SU-DHL-6 (cell line): ENCODE measurements around the gene EPB41L4B.

Experiments
- H2AFZ ChIP-seq: fragments of 200-600 bp; sonication (generic); 2 replicates; pipeline ENCODE4 v1.6.1; 2014; ENCODE audit warnings: low read depth, mild to moderate bottlenecking, moderate library complexity, mixed read lengths, antibody characterized with exemption, low read length; ENCODE audit not compliant: severe bottlenecking
- H3F3A ChIP-seq: fragments of 200-600 bp; shearing (Covaris generic); 2 replicates; pipeline ENCODE4 v1.6.0; 2016; ENCODE audit warnings: antibody characterized with exemption, mild to moderate bottlenecking; ENCODE audit not compliant: insufficient read depth
- H3K27ac ChIP-seq: fragments of 200-600 bp; sonication (generic); 2 replicates; pipeline ENCODE4 v1.5.1; 2016; ENCODE audit warnings: low read depth, mild to moderate bottlenecking, low read length, moderate library complexity, mixed read lengths
- H3K27me3 ChIP-seq: fragments of 200-600 bp; sonication (generic), shearing (Covaris generic); 2 replicates; pipeline ENCODE4 v1.6.0; 2014; ENCODE audit warnings: mild to moderate bottlenecking, low read length
- H3K36me3 ChIP-seq: fragments of 200-600 bp; sonication (generic); 2 replicates; pipeline ENCODE4 v1.6.1; 2014; ENCODE audit warnings: mild to moderate bottlenecking, low read length, mixed read lengths
- H3K4me2 ChIP-seq: fragments of 300-600, 200-600 bp; shearing (Covaris generic), sonication (generic); 2 replicates; pipeline ENCODE4 v1.6.0; 2014; ENCODE audit warnings: low read length, low read depth, mild to moderate bottlenecking; ENCODE audit not compliant: poor library complexity, severe bottlenecking
- H3K4me3 ChIP-seq: fragments of 200-600 bp; sonication (generic); 2 replicates; pipeline ENCODE4 v1.5.1; 2014; ENCODE audit warnings: antibody characterized with exemption, low read length, mild to moderate bottlenecking, mixed read lengths; ENCODE audit not compliant: insufficient read depth, poor library complexity, severe bottlenecking
- H3K79me2 ChIP-seq: fragments of 200-600 bp; sonication (generic); 2 replicates; pipeline ENCODE4 v1.6.1; 2014; ENCODE audit warnings: mild to moderate bottlenecking, low read length, moderate library complexity; ENCODE audit not compliant: insufficient read depth
- H3K9ac ChIP-seq: fragments of 200-600 bp; sonication (generic); 2 replicates; pipeline ENCODE4 v1.7.0; 2014; ENCODE audit warnings: mild to moderate bottlenecking, low read length
- H3K9me2 ChIP-seq: fragments of 200-600 bp; sonication (generic); replicated peaks from 2 replicates; pipeline ENCODE4 v1.6.1; 2014; ENCODE audit warnings: low read length; ENCODE audit not compliant: insufficient read depth
- H3K9me3 ChIP-seq: fragments of 200-600 bp; sonication (generic); 2 replicates; pipeline ENCODE4 v1.6.1; 2014; ENCODE audit warnings: low read length, mixed read lengths; ENCODE audit not compliant: insufficient read depth
- H4K20me1 ChIP-seq: fragments of 200-600 bp; sonication (generic); 2 replicates; pipeline ENCODE4 v1.6.1; 2014; ENCODE audit warnings: low read depth, mild to moderate bottlenecking, antibody characterized with exemption, low read length, moderate library complexity, mixed read lengths
- EZH2phosphoT487 ChIP-seq: fragments of 200-600 bp; sonication (generic), shearing (Covaris generic); conservative IDR thresholded peaks from 2 replicates; pipeline ENCODE4 v1.6.1; 2018; ENCODE audit warnings: mild to moderate bottlenecking, antibody characterized with exemption, low read length, moderate library complexity, mixed read lengths
- TF ChIP-seq, protein P1 (sequence below): fragments of 200-600 bp; sonication (generic); IDR thresholded peaks from one replicate; pipeline ENCODE4 v1.5.1; 2017; ENCODE audit warnings: antibody characterized with exemption, mild to moderate bottlenecking, low read length, moderate library complexity; ENCODE audit not compliant: insufficient read depth, poor library complexity, severe bottlenecking

The EPB41L4B gene

DNA sequence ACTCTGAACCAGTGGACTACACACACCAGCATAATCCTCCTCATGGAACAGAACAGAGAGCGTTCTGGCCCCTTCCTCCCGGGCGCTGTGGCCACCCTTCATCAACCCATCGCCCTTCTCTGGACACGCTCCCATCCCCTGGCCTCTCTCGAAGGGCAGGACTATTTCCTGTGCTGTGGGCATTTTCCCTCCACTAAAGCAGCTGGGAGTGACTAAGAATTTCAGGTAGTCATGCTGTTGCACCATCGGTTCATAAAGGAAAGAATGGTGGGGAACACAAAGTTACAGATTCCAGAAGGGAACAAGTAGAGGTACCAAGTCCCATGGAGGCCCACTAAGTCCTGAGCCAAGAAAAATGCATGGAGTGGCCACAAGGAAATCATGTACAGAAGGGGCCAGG lies 68.6 kb downstream of the EPB41L4B start:
- H3K4me3 ChIP-seq, result no peak overlapping the region
- no peak overlapping the region for H3K27ac ChIP-seq
- TF ChIP-seq, protein P1, sequence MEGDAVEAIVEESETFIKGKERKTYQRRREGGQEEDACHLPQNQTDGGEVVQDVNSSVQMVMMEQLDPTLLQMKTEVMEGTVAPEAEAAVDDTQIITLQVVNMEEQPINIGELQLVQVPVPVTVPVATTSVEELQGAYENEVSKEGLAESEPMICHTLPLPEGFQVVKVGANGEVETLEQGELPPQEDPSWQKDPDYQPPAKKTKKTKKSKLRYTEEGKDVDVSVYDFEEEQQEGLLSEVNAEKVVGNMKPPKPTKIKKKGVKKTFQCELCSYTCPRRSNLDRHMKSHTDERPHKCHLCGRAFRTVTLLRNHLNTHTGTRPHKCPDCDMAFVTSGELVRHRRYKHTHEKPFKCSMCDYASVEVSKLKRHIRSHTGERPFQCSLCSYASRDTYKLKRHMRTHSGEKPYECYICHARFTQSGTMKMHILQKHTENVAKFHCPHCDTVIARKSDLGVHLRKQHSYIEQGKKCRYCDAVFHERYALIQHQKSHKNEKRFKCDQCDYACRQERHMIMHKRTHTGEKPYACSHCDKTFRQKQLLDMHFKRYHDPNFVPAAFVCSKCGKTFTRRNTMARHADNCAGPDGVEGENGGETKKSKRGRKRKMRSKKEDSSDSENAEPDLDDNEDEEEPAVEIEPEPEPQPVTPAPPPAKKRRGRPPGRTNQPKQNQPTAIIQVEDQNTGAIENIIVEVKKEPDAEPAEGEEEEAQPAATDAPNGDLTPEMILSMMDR, result no peak
- TF ChIP-seq EZH2phosphoT487, result no peak
- H3F3A ChIP-seq, result no peaks in the 10 kb centered on the region
- H2AFZ ChIP-seq, result no peak overlapping the region
- no peaks in the 10 kb centered on the region for H3K27me3 ChIP-seq
- H3K4me2 ChIP-seq, result no peak overlapping the region
- H3K9ac ChIP-seq, result no peak overlapping the region
- H4K20me1 ChIP-seq, result no peaks in the 10 kb centered on the region
- no peaks in the 10 kb centered on the region for H3K79me2 ChIP-seq
- H3K9me3 ChIP-seq, result no peaks in the 10 kb centered on the region
- H3K36me3 ChIP-seq, result no peaks in the 10 kb centered on the region
- no peaks in the 10 kb centered on the region for H3K9me2 ChIP-seq

DNA sequence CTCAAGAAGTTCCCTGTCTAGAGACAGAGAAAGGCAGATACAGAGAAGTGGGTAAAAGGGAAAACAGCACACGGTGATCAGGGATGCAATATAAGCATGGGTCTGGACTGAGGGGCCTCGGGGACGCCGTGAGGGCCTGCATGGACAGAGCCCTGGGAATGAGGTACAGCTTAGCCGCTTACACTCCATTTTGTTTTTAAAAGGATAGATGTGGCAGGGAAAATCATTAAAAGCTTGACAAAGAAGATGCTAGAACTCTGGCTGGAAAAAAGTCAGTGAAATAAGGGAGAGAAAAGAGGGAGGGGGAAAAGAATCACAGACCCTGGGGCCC lies 69.1 kb downstream of the EPB41L4B start:
- Histone ChIP-seq H3K9ac (no peak overlapping the region), H3K9me2 (no peaks in the 10 kb centered on the region), H3K9me3 (no peaks in the 10 kb centered on the region), H4K20me1 (no peaks in the 10 kb centered on the region), H3K79me2 (no peaks in the 10 kb centered on the region), H3K4me3 (no peak overlapping the region), H3K36me3 (no peaks in the 10 kb centered on the region), H3K27ac (no peak overlapping the region), H3K4me2 (no peak overlapping the region), H3F3A (no peaks in the 10 kb centered on the region), H3K27me3 (no peaks in the 10 kb centered on the region), H2AFZ (no peak overlapping the region)
- TF ChIP-seq, protein P1, result no peak

DNA sequence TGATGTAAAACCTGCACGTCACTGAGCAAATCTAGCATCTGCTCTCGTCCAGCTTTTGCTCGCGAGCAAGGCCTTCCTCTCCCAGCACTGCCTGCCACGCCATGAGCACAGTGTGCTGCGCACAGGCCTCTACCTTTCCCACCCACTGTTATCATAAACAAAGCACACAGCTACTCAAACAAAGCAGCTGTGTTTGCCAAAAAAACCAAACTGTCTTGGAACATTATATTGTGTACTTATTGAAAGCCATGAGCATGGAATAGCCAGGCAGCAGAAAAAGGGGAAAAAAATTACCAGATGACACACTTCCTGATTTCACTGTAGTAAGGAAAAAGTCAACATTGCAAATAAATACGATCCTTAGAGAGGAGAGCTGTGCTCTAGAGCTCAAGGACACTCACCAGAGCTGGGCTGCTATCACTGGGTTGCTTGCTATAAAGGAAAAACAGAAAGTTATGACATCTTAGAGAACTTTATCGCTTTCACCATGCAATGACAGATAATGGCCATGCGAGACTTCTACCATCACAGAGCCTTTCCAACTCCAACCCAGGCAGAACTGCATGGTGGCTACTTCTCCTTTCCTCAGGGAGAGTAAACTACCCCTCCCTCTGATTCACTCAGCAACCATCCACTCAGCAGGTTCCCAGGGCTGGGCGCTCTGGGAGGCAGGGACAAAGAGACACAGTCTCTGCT lies 69.6 kb downstream of the EPB41L4B start:
- Histone ChIP-seq H3K9ac (no peak overlapping the region), H3K4me3 (no peak overlapping the region), H3K36me3 (no peaks in the 10 kb centered on the region)

More for the DNA sequence above, 69.6 kb downstream of the EPB41L4B start:
- H2AFZ ChIP-seq, result no peak overlapping the region
- no peaks in the 10 kb centered on the region for H3K79me2 ChIP-seq
- no peak overlapping the region for H3K4me2 ChIP-seq
- TF ChIP-seq, protein P1, result no peak
- no peak for TF ChIP-seq EZH2phosphoT487
- H3F3A ChIP-seq, result no peaks in the 10 kb centered on the region
- H4K20me1 ChIP-seq, result no peaks in the 10 kb centered on the region
- H3K9me3 ChIP-seq, result no peaks in the 10 kb centered on the region
- no peaks in the 10 kb centered on the region for H3K27me3 ChIP-seq
- no peak overlapping the region for H3K27ac ChIP-seq
- H3K9me2 ChIP-seq, result no peaks in the 10 kb centered on the region
